HG02840 (cell line): Measurements from ENCODE around the gene TMC2.
A peak's percentile ranks its signal among the peaks of the same experiment; 100 is the strongest.

Source experiments
- ATAC-seq: cut with Tn5 transposase; IDR thresholded peaks from one replicate; pipeline ENCODE4 v1.9.1; 2021; ENCODE audit warnings: mild to moderate bottlenecking, moderate library complexity, moderate number of reproducible peaks; ENCODE audit not compliant: unreplicated experiment, low FRiP score

The TMC2 gene

GRCh38 chr20:2619961-2620595 is 83.7 kb downstream of the TMC2 start:
- no peak for ATAC-seq

- no peak for ATAC-seq
Measured at GRCh38 chr20:2624190-2624589, 87.8 kb downstream of the TMC2 start.

GRCh38 chr20:2625062-2625461 is 88.7 kb downstream of the TMC2 start:
- no peak for ATAC-seq

- ATAC-seq, result no peak
Measured at GRCh38 chr20:2626853-2627541, 90.6 kb downstream of the TMC2 start.

- no peak for ATAC-seq
Measured at GRCh38 chr20:2631228-2631627, 94.9 kb downstream of the TMC2 start.

GRCh38 chr20:2633381-2633780 is 97.0 kb downstream of the TMC2 start:
- no peak for ATAC-seq

GRCh38 chr20:2637246-2637645 is 100.9 kb downstream of the TMC2 start:
- ATAC-seq, result no peak

- no peak for ATAC-seq
Measured at GRCh38 chr20:2640260-2640659, 103.9 kb downstream of the TMC2 start.

- ATAC-seq, result no peak
Measured at GRCh38 chr20:2640899-2641298, 104.5 kb downstream of the TMC2 start.

- ATAC-seq, result no peak
Measured at GRCh38 chr20:2643708-2644107, 107.3 kb downstream of the TMC2 start.

- peak; percentile 71 for ATAC-seq
Measured at GRCh38 chr20:2651772-2652723, 115.7 kb downstream of the TMC2 start, which contains the start of gene NOP56. Gene NOP56, plus strand, starts transcription at chr20:2652632. Its CDS starts 29 bp downstream, at chr20:2652661.

- ATAC-seq, result peak; percentile 41
Measured at GRCh38 chr20:2652724-2653555, 116.6 kb downstream of the TMC2 start.

GRCh38 chr20:2653556-2654383 is 117.4 kb downstream of the TMC2 start:
- ATAC-seq, result no peak

GRCh38 chr20:2654384-2654822 is 118.0 kb downstream of the TMC2 start:
- ATAC-seq, result no peak

GRCh38 chr20:2654831-2655230 is 118.5 kb downstream of the TMC2 start:
- ATAC-seq, result no peak

GRCh38 chr20:2655331-2656116 is 119.2 kb downstream of the TMC2 start:
- ATAC-seq, result no peak

GRCh38 chr20:2656471-2657117 is 120.2 kb downstream of the TMC2 start:
- no peak for ATAC-seq

GRCh38 chr20:2657241-2657640 is 120.9 kb downstream of the TMC2 start:
- no peak for ATAC-seq
